OCI-LY3 (cell line): ENCODE data around the gene MLXIPL.

ENCODE experiments used
- EZH2phosphoT487 ChIP-seq: fragments of 200-600 bp; shearing (Covaris generic); IDR thresholded peaks from 2 replicates; pipeline ENCODE4 v1.6.1; 2018; ENCODE audit warnings: antibody characterized with exemption, mixed run types, low read depth
- TF ChIP-seq, protein P1 (sequence below): fragments of 200-600, 300-600 bp; sonication (generic); IDR thresholded peaks from 2 replicates; pipeline ENCODE4 v1.5.1; 2014; ENCODE audit warnings: antibody characterized with exemption, low read length, low read depth

- TF ChIP-seq, protein P1, sequence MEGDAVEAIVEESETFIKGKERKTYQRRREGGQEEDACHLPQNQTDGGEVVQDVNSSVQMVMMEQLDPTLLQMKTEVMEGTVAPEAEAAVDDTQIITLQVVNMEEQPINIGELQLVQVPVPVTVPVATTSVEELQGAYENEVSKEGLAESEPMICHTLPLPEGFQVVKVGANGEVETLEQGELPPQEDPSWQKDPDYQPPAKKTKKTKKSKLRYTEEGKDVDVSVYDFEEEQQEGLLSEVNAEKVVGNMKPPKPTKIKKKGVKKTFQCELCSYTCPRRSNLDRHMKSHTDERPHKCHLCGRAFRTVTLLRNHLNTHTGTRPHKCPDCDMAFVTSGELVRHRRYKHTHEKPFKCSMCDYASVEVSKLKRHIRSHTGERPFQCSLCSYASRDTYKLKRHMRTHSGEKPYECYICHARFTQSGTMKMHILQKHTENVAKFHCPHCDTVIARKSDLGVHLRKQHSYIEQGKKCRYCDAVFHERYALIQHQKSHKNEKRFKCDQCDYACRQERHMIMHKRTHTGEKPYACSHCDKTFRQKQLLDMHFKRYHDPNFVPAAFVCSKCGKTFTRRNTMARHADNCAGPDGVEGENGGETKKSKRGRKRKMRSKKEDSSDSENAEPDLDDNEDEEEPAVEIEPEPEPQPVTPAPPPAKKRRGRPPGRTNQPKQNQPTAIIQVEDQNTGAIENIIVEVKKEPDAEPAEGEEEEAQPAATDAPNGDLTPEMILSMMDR = no peak
- no peak for TF ChIP-seq EZH2phosphoT487
Observed at GRCh38 chr7:73573791-73574190, 50.5 kb downstream of the MLXIPL start.
